ENCODE results near the gene ZP1.

DNA sequence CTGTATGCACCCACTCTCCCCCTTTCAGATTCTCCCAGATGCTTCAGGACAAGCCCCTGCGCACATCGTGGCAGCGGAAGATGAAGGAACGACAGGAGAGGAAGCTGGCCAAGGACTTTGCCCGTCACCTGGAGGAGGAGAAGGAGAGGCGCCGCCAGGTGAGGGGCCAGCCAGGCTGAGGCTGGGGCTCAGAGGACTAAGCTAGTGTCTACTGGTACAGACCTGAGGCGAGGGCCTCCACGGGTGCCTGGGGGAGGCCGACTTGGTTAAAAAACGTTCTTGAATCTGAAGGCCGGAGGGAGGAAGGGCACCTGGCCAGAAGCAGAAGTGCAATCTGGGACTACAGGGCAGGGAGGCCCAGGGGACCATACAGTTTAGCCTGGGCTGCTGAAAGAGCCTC, 19.4 kb upstream of the ZP1 start:
- TF ChIP-seq POLR2A (IDR thresholded peaks at IDR 0.05; ENCODE audit: low read depth, low read length) (no peak), RFX5 (IDR thresholded peaks at IDR 0.05; ENCODE audit: low read depth, low read length) (no peak), CHD1 (IDR thresholded peaks at IDR 0.05; ENCODE audit: low read depth, low read length) (no peak), MXI1 (IDR thresholded peaks at IDR 0.05; ENCODE audit: borderline replicate concordance, low read depth, low read length) (no peak), SMC3 (IDR thresholded peaks at IDR 0.05; ENCODE audit: low read depth, low read length) (no peak), BHLHE40 (IDR thresholded peaks at IDR 0.05; ENCODE audit: low read depth, low read length) (no peak), MAFK (IDR thresholded peaks at IDR 0.05; ENCODE audit: low read depth, low read length) (no peak), RCOR1 (IDR thresholded peaks at IDR 0.05; ENCODE audit: insufficient replicate concordance, low read length) (no peak), NFE2L2 (IDR thresholded peaks at IDR 0.05; ENCODE audit: low read depth, low read length) (no peak), CEBPB (IDR thresholded peaks at IDR 0.05; ENCODE audit: low read depth, low read length) (no peak), RAD21 (IDR thresholded peaks at IDR 0.05; ENCODE audit: low read length) (no peak), FOS (IDR thresholded peaks at IDR 0.05; ENCODE audit: low read depth, low read length) (no peak), MAZ (IDR thresholded peaks at IDR 0.05; ENCODE audit: borderline replicate concordance, low read depth, low read length) (no peak)
- TF ChIP-seq, protein P1, sequence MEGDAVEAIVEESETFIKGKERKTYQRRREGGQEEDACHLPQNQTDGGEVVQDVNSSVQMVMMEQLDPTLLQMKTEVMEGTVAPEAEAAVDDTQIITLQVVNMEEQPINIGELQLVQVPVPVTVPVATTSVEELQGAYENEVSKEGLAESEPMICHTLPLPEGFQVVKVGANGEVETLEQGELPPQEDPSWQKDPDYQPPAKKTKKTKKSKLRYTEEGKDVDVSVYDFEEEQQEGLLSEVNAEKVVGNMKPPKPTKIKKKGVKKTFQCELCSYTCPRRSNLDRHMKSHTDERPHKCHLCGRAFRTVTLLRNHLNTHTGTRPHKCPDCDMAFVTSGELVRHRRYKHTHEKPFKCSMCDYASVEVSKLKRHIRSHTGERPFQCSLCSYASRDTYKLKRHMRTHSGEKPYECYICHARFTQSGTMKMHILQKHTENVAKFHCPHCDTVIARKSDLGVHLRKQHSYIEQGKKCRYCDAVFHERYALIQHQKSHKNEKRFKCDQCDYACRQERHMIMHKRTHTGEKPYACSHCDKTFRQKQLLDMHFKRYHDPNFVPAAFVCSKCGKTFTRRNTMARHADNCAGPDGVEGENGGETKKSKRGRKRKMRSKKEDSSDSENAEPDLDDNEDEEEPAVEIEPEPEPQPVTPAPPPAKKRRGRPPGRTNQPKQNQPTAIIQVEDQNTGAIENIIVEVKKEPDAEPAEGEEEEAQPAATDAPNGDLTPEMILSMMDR (conservative IDR thresholded peaks at IDR 0.05; ENCODE audit: low read depth, low read length): no peak
